Subcutaneous abdominal adipose tissue (tissue), 5 donors: Measurements from ENCODE around the gene LYRM7.
"Not testable (repeated sequence)": the region's sequence is repeated elsewhere in the genome, so short reads cannot be mapped to it uniquely, and the experiment has no call there.

Experiments used
- H3K27ac ChIP-seq: one replicate; pipeline ENCODE4 v1.7.0; 2013; ENCODE audit warnings: low read depth, mild to moderate bottlenecking, inconsistent platforms, low read length, moderate library complexity
- H3K27me3 ChIP-seq, 5 donors: one replicate each; pipeline ENCODE4 v1.7.0; 2013; ENCODE audit warnings: low read length in 5 of 5, inconsistent platforms in 1 of 5; ENCODE audit not compliant: control insufficient read depth in 5 of 5, insufficient read depth in 4 of 5
- H3K36me3 ChIP-seq, 5 donors: one replicate each; pipeline ENCODE4 v1.7.0; 2013; ENCODE audit warnings: low read length in 5 of 5; ENCODE audit not compliant: control insufficient read depth in 5 of 5, insufficient read depth in 5 of 5
- H3K4me1 ChIP-seq, 5 donors: one replicate each; pipeline ENCODE4 v1.7.0; 2013; ENCODE audit warnings: low read length in 5 of 5, mild to moderate bottlenecking in 3 of 5, moderate library complexity in 1 of 5; ENCODE audit not compliant: control insufficient read depth in 5 of 5, insufficient read depth in 5 of 5
- H3K4me3 ChIP-seq, 5 donors: one replicate each; pipeline ENCODE4 v1.7.0; 2013; ENCODE audit warnings: low read length in 5 of 5, low read depth in 1 of 5
- H3K9ac ChIP-seq, 5 donors: one replicate each; pipeline ENCODE4 v1.7.0; 2013; ENCODE audit warnings: low read length in 5 of 5, mild to moderate bottlenecking in 4 of 5, moderate library complexity in 3 of 5
- H3K9me3 ChIP-seq, 5 donors: one replicate each; pipeline ENCODE4 v1.7.0; 2013; ENCODE audit warnings: low read length in 5 of 5; ENCODE audit not compliant: control insufficient read depth in 5 of 5
- donor health status: healthy.
- donor health status: healthy.
- donor health status: healthy.
- donor health status: healthy.
- donor health status: healthy.

Gene LYRM7

GRCh38 chr5:131171276-131171810 lies 599 bp downstream of the LYRM7 start:
- H3K4me1 ChIP-seq, result peaks cover 5 to 18% (median 16%) of the 10 kb centered on the region in 5 donors
- H3K27ac ChIP-seq, result peak overlapping the region; percentile 48
- H3K27me3 ChIP-seq, result no peaks in the 10 kb centered on the region
- no peaks in the 10 kb centered on the region for H3K9me3 ChIP-seq
- H3K4me3 ChIP-seq, result peak overlapping the region; percentile 82 to 97 (median 89)
- peak overlapping the region; percentile 66 to 89 (median 86) for H3K9ac ChIP-seq
- H3K36me3 ChIP-seq, result no peaks in the 10 kb centered on the region

- Histone ChIP-seq H3K36me3 (peaks cover 0 to 10% (median 2%) of the 10 kb centered on the region in 5 donors), H3K27ac (no peak overlapping the region), H3K4me1 (no peaks in the 10 kb centered on the region), H3K27me3 (no peaks in the 10 kb centered on the region), H3K4me3 (no peak overlapping the region), H3K9me3 (no peaks in the 10 kb centered on the region), H3K9ac (no peak overlapping the region)
Measured at GRCh38 chr5:131180407-131180806, 9.7 kb downstream of the LYRM7 start.

- Histone ChIP-seq H3K4me1 (no peaks in the 10 kb centered on the region), H3K9me3 (no peaks in the 10 kb centered on the region), H3K36me3 (peaks cover 0 to 13% (median 2%) of the 10 kb centered on the region in 5 donors), H3K9ac (no peak overlapping the region), H3K27me3 (no peaks in the 10 kb centered on the region), H3K4me3 (no peak overlapping the region), H3K27ac (no peak overlapping the region)
Measured at GRCh38 chr5:131182839-131183238, 12.1 kb downstream of the LYRM7 start.

- no peak overlapping the region for H3K9ac ChIP-seq
- H3K4me1 ChIP-seq, result no peaks in the 10 kb centered on the region
- H3K4me3 ChIP-seq, result no peak overlapping the region
- H3K9me3 ChIP-seq, result no peaks in the 10 kb centered on the region
- peaks cover 0 to 13% (median 2%) of the 10 kb centered on the region in 5 donors for H3K36me3 ChIP-seq
- no peak overlapping the region for H3K27ac ChIP-seq
- H3K27me3 ChIP-seq, result no peaks in the 10 kb centered on the region
Measured at GRCh38 chr5:131185523-131186104, 14.9 kb downstream of the LYRM7 start.

GRCh38 chr5:131186561-131187256 lies 16.0 kb downstream of the LYRM7 start:
- Histone ChIP-seq H3K4me1 (no peaks in the 10 kb centered on the region), H3K9me3 (no peaks in the 10 kb centered on the region), H3K27me3 (no peaks in the 10 kb centered on the region), H3K9ac (no peak overlapping the region), H3K36me3 (peaks cover 0 to 13% (median 2%) of the 10 kb centered on the region in 5 donors), H3K4me3 (no peak overlapping the region), H3K27ac (no peak overlapping the region)

- no peak overlapping the region for H3K4me3 ChIP-seq
- no peak overlapping the region for H3K27ac ChIP-seq
- H3K9me3 ChIP-seq, result no peaks in the 10 kb centered on the region
- H3K27me3 ChIP-seq, result no peaks in the 10 kb centered on the region
- no peak overlapping the region for H3K9ac ChIP-seq
- no peaks in the 10 kb centered on the region for H3K36me3 ChIP-seq
- no peaks in the 10 kb centered on the region for H3K4me1 ChIP-seq
Measured at GRCh38 chr5:131193106-131193505, 22.4 kb downstream of the LYRM7 start.

GRCh38 chr5:131193897-131194296 lies 23.2 kb downstream of the LYRM7 start:
- not testable (repeated sequence) for H3K27me3 ChIP-seq, H3K27ac ChIP-seq

GRCh38 chr5:131194725-131195124 lies 24.0 kb downstream of the LYRM7 start:
- Histone ChIP-seq H3K36me3 (peaks cover 0 to 3% (median 0%) of the 10 kb centered on the region in 5 donors), H3K9ac (no peak overlapping the region), H3K9me3 (no peaks in the 10 kb centered on the region), H3K4me3 (no peak overlapping the region), H3K4me1 (no peaks in the 10 kb centered on the region), H3K27me3 (no peaks in the 10 kb centered on the region), H3K27ac (no peak overlapping the region)

More at GRCh38 chr5:131193897-131194296, 23.2 kb downstream of the LYRM7 start:
- not testable (repeated sequence) for H3K9ac ChIP-seq, H3K9me3 ChIP-seq, H3K36me3 ChIP-seq, H3K4me1 ChIP-seq, H3K4me3 ChIP-seq

GRCh38 chr5:131195696-131196095 lies 25.0 kb downstream of the LYRM7 start:
- Histone ChIP-seq H3K9ac (no peak overlapping the region), H3K4me1 (no peaks in the 10 kb centered on the region), H3K27me3 (no peaks in the 10 kb centered on the region), H3K9me3 (no peaks in the 10 kb centered on the region), H3K4me3 (no peak overlapping the region), H3K36me3 (peaks cover 0 to 4% (median 0%) of the 10 kb centered on the region in 5 donors), H3K27ac (no peak overlapping the region)

GRCh38 chr5:131196331-131196730 lies 25.6 kb downstream of the LYRM7 start:
- H3K9me3 ChIP-seq, result no peaks in the 10 kb centered on the region
- H3K4me3 ChIP-seq, result no peak overlapping the region
- no peaks in the 10 kb centered on the region for H3K4me1 ChIP-seq
- peaks cover 0 to 4% (median 0%) of the 10 kb centered on the region in 5 donors for H3K36me3 ChIP-seq
- no peak overlapping the region for H3K9ac ChIP-seq
- H3K27ac ChIP-seq, result no peak overlapping the region
- H3K27me3 ChIP-seq, result no peaks in the 10 kb centered on the region
